ENCODE data around the gene TDRD3. TPM values are rescaled to one million over a fixed set of nuclear protein-coding genes. Genes with fewer than 3 reads are reported as not detected.

Gene TDRD3
- total RNA-seq, 1 experiment from 2014 or later = 17.2 TPM

DNA sequence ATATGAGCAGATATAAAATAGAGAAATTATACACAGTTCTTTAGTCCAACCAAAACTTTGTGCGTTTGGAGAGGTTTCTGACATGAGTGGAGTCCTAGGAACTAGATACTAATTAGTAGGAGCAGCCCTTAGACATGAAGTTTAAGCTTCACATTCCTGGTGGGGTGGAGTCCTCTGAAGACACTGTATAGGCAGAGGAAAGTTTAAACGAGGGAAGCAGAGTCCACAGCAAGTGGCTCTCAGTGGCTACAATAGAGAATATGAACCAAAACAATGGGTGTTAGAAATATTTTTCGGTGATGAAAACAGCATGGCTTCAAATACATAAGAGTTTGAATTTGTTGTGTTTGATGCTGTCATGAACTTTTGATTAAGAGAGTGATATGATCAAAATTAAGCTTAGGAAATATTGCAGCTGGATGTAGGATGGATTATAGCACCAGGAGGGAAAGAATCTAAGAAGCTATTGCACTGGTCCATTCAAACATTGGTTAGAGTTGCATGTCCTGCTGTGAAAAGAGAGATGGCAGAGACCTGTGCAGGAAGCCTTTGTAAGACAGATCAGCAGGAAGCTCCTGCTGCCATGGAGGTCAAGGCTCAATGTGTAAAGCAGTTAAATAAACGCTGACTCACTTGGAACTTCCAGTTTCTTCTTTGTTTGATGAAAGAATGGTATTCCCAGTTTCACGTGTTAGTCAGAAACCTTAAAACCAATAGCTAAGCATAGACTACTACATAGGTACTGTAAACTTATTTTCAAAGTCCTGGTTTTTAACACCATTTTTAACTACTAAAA is 175.2 kb downstream of the TDRD3 start:
- H3K4me3 ChIP-seq (ENCODE audit: low read depth, low read length) = no peak overlapping the region
- intact Hi-C loops (cut with micrococcal nuclease; ENCODE audit: unreplicated experiment) = no loop called here

DNA sequence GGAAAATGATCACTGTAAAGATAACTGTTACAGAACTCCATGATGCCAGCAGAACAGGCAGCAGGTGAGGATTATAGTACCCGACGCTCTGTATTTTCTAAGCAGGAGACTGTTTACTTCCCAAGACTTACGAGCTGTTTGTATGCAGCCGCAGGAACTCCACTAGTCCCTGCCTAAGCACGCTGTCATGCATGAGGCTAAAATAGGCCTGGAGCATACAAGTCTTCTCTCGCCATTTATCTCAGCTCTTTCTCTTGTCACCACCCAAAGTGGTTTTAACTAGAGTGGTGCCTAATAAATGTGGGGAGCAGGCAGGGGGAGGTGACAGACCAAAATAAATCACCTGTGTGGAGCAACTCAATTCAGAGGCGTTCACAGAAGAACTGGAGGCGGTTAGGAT is 175.8 kb downstream of the TDRD3 start:
- ChIA-PET POLR2A (no interaction called here), CTCF (no interaction called here)
- H3K4me1 Mint-ChIP-seq (ENCODE audit: low read depth, unreplicated experiment) = peaks cover 11% of the 10 kb centered on the region
- TF ChIP-seq, protein P1, sequence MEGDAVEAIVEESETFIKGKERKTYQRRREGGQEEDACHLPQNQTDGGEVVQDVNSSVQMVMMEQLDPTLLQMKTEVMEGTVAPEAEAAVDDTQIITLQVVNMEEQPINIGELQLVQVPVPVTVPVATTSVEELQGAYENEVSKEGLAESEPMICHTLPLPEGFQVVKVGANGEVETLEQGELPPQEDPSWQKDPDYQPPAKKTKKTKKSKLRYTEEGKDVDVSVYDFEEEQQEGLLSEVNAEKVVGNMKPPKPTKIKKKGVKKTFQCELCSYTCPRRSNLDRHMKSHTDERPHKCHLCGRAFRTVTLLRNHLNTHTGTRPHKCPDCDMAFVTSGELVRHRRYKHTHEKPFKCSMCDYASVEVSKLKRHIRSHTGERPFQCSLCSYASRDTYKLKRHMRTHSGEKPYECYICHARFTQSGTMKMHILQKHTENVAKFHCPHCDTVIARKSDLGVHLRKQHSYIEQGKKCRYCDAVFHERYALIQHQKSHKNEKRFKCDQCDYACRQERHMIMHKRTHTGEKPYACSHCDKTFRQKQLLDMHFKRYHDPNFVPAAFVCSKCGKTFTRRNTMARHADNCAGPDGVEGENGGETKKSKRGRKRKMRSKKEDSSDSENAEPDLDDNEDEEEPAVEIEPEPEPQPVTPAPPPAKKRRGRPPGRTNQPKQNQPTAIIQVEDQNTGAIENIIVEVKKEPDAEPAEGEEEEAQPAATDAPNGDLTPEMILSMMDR (IDR thresholded peaks at IDR 0.05; ENCODE audit: insufficient read depth in 1 of 2, low read depth in 1 of 2, low read length in 1 of 2, severe bottlenecking in 1 of 2, unreplicated experiment in 1 of 2) = no peak
- DNase-seq = no peak
- H3K9me3 Mint-ChIP-seq (ENCODE audit: unreplicated experiment) = no peaks in the 10 kb centered on the region
- no peaks in the 10 kb centered on the region for H3K27me3 ChIP-seq (replicated peaks; ENCODE audit: control insufficient read depth, insufficient read depth, low read length)
- H3K4me1 ChIP-seq = peaks cover 12% of the 10 kb centered on the region
- H3K27me3 Mint-ChIP-seq (ENCODE audit: insufficient read depth, unreplicated experiment) = no peaks in the 10 kb centered on the region
- H3K27ac Mint-ChIP-seq (ENCODE audit: unreplicated experiment) = no peak overlapping the region
- H3K9me3 ChIP-seq = no peaks in the 10 kb centered on the region
- no peaks in the 10 kb centered on the region for H3K36me3 ChIP-seq (ENCODE audit: control insufficient read depth, insufficient read depth, low read length)
- no TSS peak for BruUV-seq (replicated peaks)
- intact Hi-C loops (cut with micrococcal nuclease; ENCODE audit: unreplicated experiment) = no loop called here
- no peak overlapping the region for H3K4me3 ChIP-seq (ENCODE audit: low read depth, low read length)
- H3K36me3 Mint-ChIP-seq (ENCODE audit: insufficient read depth, unreplicated experiment) = no peaks in the 10 kb centered on the region
- H3K4me3 Mint-ChIP-seq (ENCODE audit: unreplicated experiment) = no peak overlapping the region

More for the DNA sequence above, 175.2 kb downstream of the TDRD3 start:
- H3K9me3 ChIP-seq = no peaks in the 10 kb centered on the region
- no peak for DNase-seq
- Mint-ChIP-seq H3K9me3 (ENCODE audit: unreplicated experiment) (no peaks in the 10 kb centered on the region), H3K27me3 (ENCODE audit: insufficient read depth, unreplicated experiment) (no peaks in the 10 kb centered on the region), H3K27ac (ENCODE audit: unreplicated experiment) (no peak overlapping the region), H3K4me1 (ENCODE audit: low read depth, unreplicated experiment) (peaks cover 11% of the 10 kb centered on the region), H3K36me3 (ENCODE audit: insufficient read depth, unreplicated experiment) (no peaks in the 10 kb centered on the region), H3K4me3 (ENCODE audit: unreplicated experiment) (no peak overlapping the region)
- no peaks in the 10 kb centered on the region for H3K27me3 ChIP-seq (replicated peaks; ENCODE audit: control insufficient read depth, insufficient read depth, low read length)
- H3K36me3 ChIP-seq (ENCODE audit: control insufficient read depth, insufficient read depth, low read length) = no peaks in the 10 kb centered on the region
- TF ChIP-seq, protein P1 (IDR thresholded peaks at IDR 0.05; ENCODE audit: insufficient read depth in 1 of 2, low read depth in 1 of 2, low read length in 1 of 2, severe bottlenecking in 1 of 2, unreplicated experiment in 1 of 2) = no peak
- POLR2A ChIA-PET = no interaction called here
- no TSS peak for BruUV-seq (replicated peaks)
- CTCF ChIA-PET = no interaction called here
- H3K4me1 ChIP-seq = peaks cover 12% of the 10 kb centered on the region

DNA sequence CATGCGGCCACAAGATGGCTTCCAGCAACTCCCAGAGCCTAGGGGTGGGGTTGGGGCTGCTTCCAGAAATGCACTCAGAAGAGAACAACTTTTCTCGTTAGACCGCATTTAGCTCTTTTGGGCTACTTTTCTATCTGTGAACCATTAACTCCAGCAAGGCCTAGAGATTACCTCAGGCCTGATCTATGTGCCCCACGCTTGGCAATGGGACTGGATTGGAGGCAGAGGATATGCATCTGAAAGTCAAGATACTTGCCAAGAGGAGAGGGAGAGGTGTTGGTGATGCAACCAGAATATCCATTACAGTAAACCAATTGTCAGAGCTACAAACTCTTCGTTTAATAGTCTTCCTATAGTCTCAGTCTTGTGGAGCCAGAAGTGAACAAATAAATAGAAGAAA is 177.7 kb downstream of the TDRD3 start:
- TF ChIP-seq, protein P1 (IDR thresholded peaks at IDR 0.05; ENCODE audit: insufficient read depth in 1 of 2, low read depth in 1 of 2, low read length in 1 of 2, severe bottlenecking in 1 of 2, unreplicated experiment in 1 of 2) = no peak
- DNase-seq = no peak
- Histone ChIP-seq H3K4me1 (peaks cover 12% of the 10 kb centered on the region), H3K36me3 (ENCODE audit: control insufficient read depth, insufficient read depth, low read length) (no peaks in the 10 kb centered on the region), H3K4me3 (ENCODE audit: low read depth, low read length) (no peak overlapping the region), H3K9me3 (no peaks in the 10 kb centered on the region), H3K27me3 (replicated peaks; ENCODE audit: control insufficient read depth, insufficient read depth, low read length) (no peaks in the 10 kb centered on the region)
- Mint-ChIP-seq H3K27ac (ENCODE audit: unreplicated experiment) (no peak overlapping the region), H3K36me3 (ENCODE audit: insufficient read depth, unreplicated experiment) (no peaks in the 10 kb centered on the region), H3K4me3 (ENCODE audit: unreplicated experiment) (no peak overlapping the region), H3K9me3 (ENCODE audit: unreplicated experiment) (no peaks in the 10 kb centered on the region), H3K4me1 (ENCODE audit: low read depth, unreplicated experiment) (peaks cover 11% of the 10 kb centered on the region), H3K27me3 (ENCODE audit: insufficient read depth, unreplicated experiment) (no peaks in the 10 kb centered on the region)
- no TSS peak for BruUV-seq (replicated peaks)
- ChIA-PET CTCF (interaction anchor here (0.8 kb wide), 1 partner anchor 43 kb away, joined by 3 read pairs; no protein-coding TSS in a partner anchor), POLR2A (no interaction called here)
- intact Hi-C loops (cut with micrococcal nuclease; ENCODE audit: unreplicated experiment) = no loop called here

Data from Caco-2 (cell line).